Liver (tissue), 9 donors: ENCODE results near the gene EPHB2. TPM values are rescaled to one million over a fixed set of nuclear protein-coding genes. Genes with fewer than 3 reads are reported as not detected.

ENCODE experiments used
- DNase-seq: peaks from one replicate; pipeline ENCODE4 v3.0.0-alpha.2; 2017; ENCODE audit warnings: low spot score
- H3K27ac ChIP-seq, 2 donors: one replicate each; pipeline ENCODE4 v1.7.0; 2013; ENCODE audit warnings: inconsistent platforms in 2 of 2, low read length in 2 of 2, control low read depth in 1 of 2, low read depth in 1 of 2, mild to moderate bottlenecking in 1 of 2
- H3K27me3 ChIP-seq, 4 donors: one replicate each; pipeline versions ENCODE4 v1.6.1 to v1.7.0; 2013; ENCODE audit warnings: low read length in 3 of 4, inconsistent platforms in 1 of 4, mild to moderate bottlenecking in 1 of 4, moderate library complexity in 1 of 4; ENCODE audit not compliant: control insufficient read depth in 4 of 4, insufficient read depth in 4 of 4
- H3K36me3 ChIP-seq, 4 donors: one replicate each; pipeline versions ENCODE4 v1.6.1 to v1.7.0; 2013; ENCODE audit warnings: low read length in 3 of 4, mild to moderate bottlenecking in 3 of 4, low read depth in 1 of 4, moderate library complexity in 1 of 4; ENCODE audit not compliant: control insufficient read depth in 4 of 4, insufficient read depth in 3 of 4
- H3K4me1 ChIP-seq, 4 donors: one replicate each; pipeline versions ENCODE4 v1.6.1 to v1.7.0; 2013; ENCODE audit warnings: low read length in 3 of 4, mild to moderate bottlenecking in 3 of 4, moderate library complexity in 1 of 4; ENCODE audit not compliant: control insufficient read depth in 4 of 4, insufficient read depth in 4 of 4
- H3K4me3 ChIP-seq, 3 donors: one replicate each; pipeline versions ENCODE4 v1.6.1 to v1.7.0; 2013; ENCODE audit warnings: low read length in 3 of 3, control low read depth in 1 of 3, low read depth in 1 of 3, mild to moderate bottlenecking in 1 of 3
- H3K9ac ChIP-seq, 2 donors: one replicate each; pipeline ENCODE4 v1.7.0; 2013; ENCODE audit warnings: low read length in 2 of 2, mild to moderate bottlenecking in 2 of 2, moderate library complexity in 2 of 2, control low read depth in 1 of 2, low read depth in 1 of 2
- H3K9me3 ChIP-seq, 4 donors: one replicate each; pipeline versions ENCODE4 v1.6.1 to v1.7.0; 2013; ENCODE audit warnings: low read length in 3 of 4; ENCODE audit not compliant: control insufficient read depth in 4 of 4
- ATF3 ChIP-seq: IDR thresholded peaks from 2 replicates; pipeline ENCODE4 v1.6.1; 2016; ENCODE audit warnings: antibody characterized with exemption
- EGR1 ChIP-seq, 2 donors: IDR thresholded peaks; 2 replicates each; pipeline ENCODE4 v1.6.1; 2016 to 2018; ENCODE audit warnings: antibody characterized with exemption in 2 of 2, low read depth in 2 of 2
- FOXA1 ChIP-seq: IDR thresholded peaks from 2 replicates; pipeline ENCODE4 v1.6.1; 2016; ENCODE audit warnings: antibody characterized with exemption
- GABPA ChIP-seq, 2 donors: IDR thresholded peaks in 1 of 2; conservative IDR thresholded peaks in 1 of 2; 2 replicates each; pipeline ENCODE4 v1.6.1; 2016; ENCODE audit warnings: antibody characterized with exemption in 2 of 2, mild to moderate bottlenecking in 1 of 2, moderate library complexity in 1 of 2
- HNF4A ChIP-seq, 2 donors: conservative IDR thresholded peaks; 2 replicates each; pipeline ENCODE4 v1.6.1; 2016; ENCODE audit warnings: antibody characterized with exemption in 2 of 2, mild to moderate bottlenecking in 2 of 2
- HNF4G ChIP-seq: IDR thresholded peaks from 2 replicates; pipeline ENCODE4 v1.6.1; 2016; ENCODE audit warnings: antibody characterized with exemption
- RAD21 ChIP-seq, 2 donors: IDR thresholded peaks; 2 replicates each; pipeline ENCODE4 v1.6.1; 2016; ENCODE audit warnings: antibody characterized with exemption in 2 of 2, mild to moderate bottlenecking in 2 of 2
- SP1 ChIP-seq: IDR thresholded peaks from 2 replicates; pipeline ENCODE4 v1.6.1; 2018; ENCODE audit warnings: antibody characterized with exemption, mild to moderate bottlenecking
- YY1 ChIP-seq: IDR thresholded peaks from 2 replicates; pipeline ENCODE4 v1.6.1; 2016; ENCODE audit warnings: antibody characterized with exemption, mild to moderate bottlenecking
- ZBTB33 ChIP-seq: IDR thresholded peaks from 2 replicates; pipeline ENCODE4 v1.6.1; 2016; ENCODE audit warnings: antibody characterized with exemption
- WGBS: extraction: QIAGEN DNeasy Blood & Tissue Kit; methylation state at CpG from one replicate; pipeline ENCODE4 v1.1.7; 2013; 5-methylcytosine and 5-hydroxymethylcytosine counted together
- polyA plus RNA-seq, 2 donors: library from polyadenylated mRNA; stranded (reverse) in 1 of 2; unstranded in 1 of 2; fragments of 200-250 nt in 1 of 2; fragments of >200 nt in 1 of 2; fragmentation: Nextera tagmentation in 1 of 2; extraction: Ambion mirVana in 1 of 2; gene quantifications; one replicate each; pipeline versions ENCODE4 v1.2.1 to v1.2.3, GENCODE V29; 2013 to 2015
- total RNA-seq, 2 donors: library from RNA; depleted of rRNA; stranded (reverse); fragments of >200 nt; gene quantifications; one replicate each; pipeline ENCODE4 v1.2.3, GENCODE V29; 2014
- TF ChIP-seq, protein P1 (sequence below): fragments of 150-350 bp; IDR thresholded peaks from 2 replicates; pipeline ENCODE4 v1.5.1; 2017; ENCODE audit warnings: improper control_type of control experiment, low read depth, low read length; ENCODE audit not compliant: missing input control
- donor health status: healthy.
- donor health status: healthy.
- donor health status: healthy.
- donor health status: healthy.
- donor health status: healthy.

Gene EPHB2
- total and polyA plus RNA-seq, 4 donors, result 0.07 to 1.0 (median 0.38) TPM

DNA sequence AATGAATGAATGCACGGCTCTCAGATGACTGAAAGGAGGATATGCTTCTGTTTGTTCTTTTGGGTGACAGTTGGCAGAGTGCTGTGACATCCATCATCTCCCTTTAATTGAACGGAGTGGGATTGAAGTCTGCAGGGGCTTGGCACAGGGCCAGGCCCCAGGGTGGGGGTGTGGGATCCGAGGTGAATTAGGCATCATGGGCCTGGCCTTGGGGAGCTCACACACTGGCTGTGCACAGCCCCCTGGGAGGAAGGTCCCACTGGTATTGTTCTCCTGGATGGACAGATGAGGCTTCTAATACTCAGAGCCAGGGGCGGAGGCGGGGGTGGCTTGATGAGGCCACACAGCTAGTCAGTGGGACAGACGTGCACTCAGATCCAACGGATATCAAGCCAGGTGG, 19.3 kb downstream of the EPHB2 start:
- no peak overlapping the region for H3K27ac ChIP-seq
- H3K9me3 ChIP-seq, result no peaks in the 10 kb centered on the region
- DNase-seq, result no peak
- H3K27me3 ChIP-seq, result no peaks in the 10 kb centered on the region
- no peak overlapping the region for H3K9ac ChIP-seq
- no peak overlapping the region for H3K4me3 ChIP-seq
- TF ChIP-seq ZBTB33 (no peak), SP1 (no peak), HNF4G (no peak), EGR1 (IDR thresholded peaks at IDR 0.05; ENCODE audit: low read depth in 2 of 2) (no peak), HNF4A (conservative IDR thresholded peaks at IDR 0.05) (no peak), YY1 (no peak), RAD21 (IDR thresholded peaks at IDR 0.05) (no peak)
- WGBS, result 78% methylated on average over 7 of the region's 7 CpGs
- no peaks in the 10 kb centered on the region for H3K4me1 ChIP-seq
- no peaks in the 10 kb centered on the region for H3K36me3 ChIP-seq

GRCh38 chr1:22731924-22732720, 21.5 kb downstream of the EPHB2 start:
- Histone ChIP-seq H3K4me1 (no peaks in the 10 kb centered on the region), H3K4me3 (no peak overlapping the region), H3K27ac (no peak overlapping the region), H3K36me3 (no peaks in the 10 kb centered on the region), H3K9me3 (no peaks in the 10 kb centered on the region), H3K9ac (no peak overlapping the region), H3K27me3 (no peaks in the 10 kb centered on the region)
- WGBS, result 91% methylated on average over 12 of the region's 12 CpGs
- DNase-seq, result no peak
- peak in 1 of 2 donors; percentile 56 for TF ChIP-seq RAD21 (IDR thresholded peaks at IDR 0.05)
- TF ChIP-seq, protein P1, sequence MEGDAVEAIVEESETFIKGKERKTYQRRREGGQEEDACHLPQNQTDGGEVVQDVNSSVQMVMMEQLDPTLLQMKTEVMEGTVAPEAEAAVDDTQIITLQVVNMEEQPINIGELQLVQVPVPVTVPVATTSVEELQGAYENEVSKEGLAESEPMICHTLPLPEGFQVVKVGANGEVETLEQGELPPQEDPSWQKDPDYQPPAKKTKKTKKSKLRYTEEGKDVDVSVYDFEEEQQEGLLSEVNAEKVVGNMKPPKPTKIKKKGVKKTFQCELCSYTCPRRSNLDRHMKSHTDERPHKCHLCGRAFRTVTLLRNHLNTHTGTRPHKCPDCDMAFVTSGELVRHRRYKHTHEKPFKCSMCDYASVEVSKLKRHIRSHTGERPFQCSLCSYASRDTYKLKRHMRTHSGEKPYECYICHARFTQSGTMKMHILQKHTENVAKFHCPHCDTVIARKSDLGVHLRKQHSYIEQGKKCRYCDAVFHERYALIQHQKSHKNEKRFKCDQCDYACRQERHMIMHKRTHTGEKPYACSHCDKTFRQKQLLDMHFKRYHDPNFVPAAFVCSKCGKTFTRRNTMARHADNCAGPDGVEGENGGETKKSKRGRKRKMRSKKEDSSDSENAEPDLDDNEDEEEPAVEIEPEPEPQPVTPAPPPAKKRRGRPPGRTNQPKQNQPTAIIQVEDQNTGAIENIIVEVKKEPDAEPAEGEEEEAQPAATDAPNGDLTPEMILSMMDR, result peak; percentile 5
- TF ChIP-seq ATF3, result no peak
- no peak for TF ChIP-seq EGR1 (IDR thresholded peaks at IDR 0.05; ENCODE audit: low read depth in 2 of 2)

DNA sequence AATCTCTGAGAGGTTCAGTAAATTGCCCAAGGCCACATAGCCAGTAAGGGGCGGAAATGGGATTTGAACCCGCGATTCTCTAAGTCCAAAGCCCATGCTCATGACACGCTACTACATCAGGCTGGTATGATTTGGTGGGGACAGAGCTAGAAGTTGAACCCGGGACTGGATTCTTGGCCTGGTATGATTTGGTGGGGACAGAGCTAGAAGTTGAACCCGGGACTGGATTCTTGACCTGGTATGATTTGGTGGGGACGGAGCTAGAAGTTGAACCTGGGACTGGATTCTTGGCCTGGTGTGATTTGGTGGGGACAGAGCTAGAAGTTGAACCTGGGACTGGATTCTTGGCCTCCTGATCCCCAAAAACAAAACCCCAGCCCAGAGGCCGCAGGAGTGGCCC, 23.0 kb downstream of the EPHB2 start:
- no peaks in the 10 kb centered on the region for H3K36me3 ChIP-seq
- no peaks in the 10 kb centered on the region for H3K27me3 ChIP-seq
- WGBS, result 91% methylated on average over 8 of the region's 8 CpGs
- TF ChIP-seq FOXA1 (no peak), HNF4G (no peak), GABPA (IDR thresholded peaks at IDR 0.05 in 1 of 2, conservative IDR thresholded peaks at IDR 0.05 in 1 of 2) (no peak)
- H3K4me1 ChIP-seq, result no peaks in the 10 kb centered on the region
- no peak overlapping the region for H3K27ac ChIP-seq
- DNase-seq, result no peak
- H3K9ac ChIP-seq, result no peak overlapping the region
- H3K9me3 ChIP-seq, result no peaks in the 10 kb centered on the region
- no peak overlapping the region for H3K4me3 ChIP-seq
